GM21737 (cell line): ENCODE measurements around the gene NOL9.
"Not testable (repeated sequence)": the region's sequence is repeated elsewhere in the genome, so short reads cannot be mapped to it uniquely, and the experiment has no call there.

Experiments used
- ATAC-seq: cut with Tn5 transposase; IDR thresholded peaks from one replicate; pipeline ENCODE4 v1.9.1; 2021; ENCODE audit warnings: mild to moderate bottlenecking, moderate library complexity; ENCODE audit not compliant: unreplicated experiment

The NOL9 gene

DNA sequence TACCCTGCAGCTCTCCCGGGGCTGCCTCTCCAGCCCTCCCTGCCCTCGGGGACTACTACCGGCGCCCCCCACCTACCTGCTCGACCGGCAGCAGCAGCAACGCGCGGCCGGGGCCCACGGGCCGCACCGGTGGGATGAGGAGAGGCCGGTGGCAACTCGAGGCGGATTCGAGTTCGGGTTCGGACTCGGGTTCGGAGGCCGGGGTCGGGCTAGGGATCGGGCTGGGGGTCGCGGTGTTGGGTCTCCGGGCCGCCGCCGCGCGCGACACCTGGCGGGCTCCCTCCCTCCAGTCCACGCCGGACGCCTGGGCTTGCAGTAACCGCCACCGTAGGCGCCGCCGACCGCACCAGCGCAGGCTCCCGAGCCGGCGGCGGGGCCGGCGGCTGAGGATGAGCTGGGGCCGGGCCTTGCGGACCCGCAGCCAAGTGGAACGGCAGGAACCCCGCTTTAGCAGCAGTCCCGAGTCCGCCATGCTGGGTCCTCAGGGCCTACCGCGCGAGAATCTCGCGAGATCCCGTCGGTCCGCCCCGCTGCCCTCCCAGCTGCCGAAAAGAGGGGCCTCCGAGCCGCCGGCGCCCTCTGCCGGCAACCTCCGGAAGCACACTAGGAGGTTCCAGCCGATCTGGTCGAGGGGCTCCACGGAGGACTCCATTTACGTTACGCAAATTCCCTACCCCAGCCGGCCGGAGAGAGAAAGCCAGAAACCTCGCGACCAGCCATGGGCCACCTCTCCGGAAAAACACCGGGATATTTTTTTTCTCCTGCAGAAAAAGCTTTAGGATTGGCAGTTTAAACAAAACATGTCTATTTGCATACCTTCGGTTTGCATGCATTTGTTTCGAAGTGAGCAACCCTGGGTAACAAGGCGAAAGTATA is at the start of gene NOL9:
Gene NOL9, minus strand, starts transcription at position 483 of the 876 bp plus-strand sequence. Its CDS starts 11 bp downstream, at position 472.
- ATAC-seq, result peak; percentile 87

DNA sequence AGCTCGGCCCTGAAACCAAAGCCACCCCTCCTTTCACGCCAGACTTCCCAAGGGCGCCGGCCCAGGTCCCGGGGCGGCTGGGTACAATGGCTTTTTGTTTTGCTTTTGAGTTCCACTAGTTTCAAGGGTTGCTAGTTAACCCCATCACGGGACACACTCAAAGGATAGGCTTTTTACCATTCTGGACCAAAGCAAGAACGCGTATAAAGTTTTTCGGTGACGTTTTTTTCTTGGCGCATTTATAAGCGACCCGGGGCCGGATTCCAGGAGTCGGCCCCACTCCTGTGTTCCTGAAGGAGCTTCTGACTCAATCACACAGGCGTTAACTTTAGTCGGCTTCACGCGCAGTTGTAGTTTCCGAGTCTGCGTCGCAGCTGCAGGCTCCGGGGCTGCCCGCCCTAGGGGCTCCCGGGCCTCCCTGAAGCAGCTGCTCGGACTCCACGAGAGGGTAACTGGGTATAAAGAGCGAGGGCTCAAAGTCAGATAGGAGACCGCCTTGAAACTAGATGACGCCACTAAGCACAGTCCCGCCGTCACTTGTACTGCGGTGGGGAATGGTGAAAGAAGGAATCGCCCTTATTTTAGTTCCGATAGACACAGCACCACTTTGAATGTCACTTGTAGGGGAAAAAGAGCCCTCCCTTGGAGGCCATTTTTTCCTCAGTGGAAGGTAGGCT is 49.1 kb upstream of the NOL9 start:
- ATAC-seq, result peak; percentile 14

DNA sequence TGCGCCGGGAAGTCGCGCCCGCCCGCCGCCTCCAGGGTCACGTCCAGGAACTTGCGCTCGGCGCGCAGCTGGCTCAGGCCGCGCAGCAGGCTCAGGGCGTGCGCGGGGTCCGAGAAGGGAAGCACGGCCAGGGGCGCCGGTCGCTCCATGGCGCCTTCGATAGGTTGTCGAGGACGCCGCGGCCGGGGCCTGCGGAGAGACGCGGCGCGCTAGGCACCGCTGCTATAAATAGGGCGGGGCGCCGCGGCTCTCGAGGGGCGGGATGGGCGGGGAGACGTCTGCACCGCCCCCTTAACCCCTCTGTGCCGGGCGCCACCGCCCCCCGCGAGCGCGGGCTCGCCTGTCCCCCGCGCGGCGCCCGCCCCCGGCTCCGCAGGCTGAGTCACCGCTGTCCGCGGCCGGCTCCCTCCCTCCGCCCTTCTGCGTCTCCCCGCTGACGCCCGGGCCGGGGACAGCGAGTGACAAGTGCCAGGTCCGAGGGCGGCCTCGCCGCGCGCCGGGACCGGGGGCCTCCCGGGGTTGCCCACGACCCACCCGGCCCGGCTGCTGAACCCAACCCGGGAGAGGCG is 48.4 kb upstream of the NOL9 start, which contains the start of gene KLHL21:
Gene KLHL21, minus strand, starts transcription at position 201 of the 569 bp plus-strand sequence. Its CDS starts 52 bp downstream, at position 149.
- ATAC-seq, result peak; percentile 45

DNA sequence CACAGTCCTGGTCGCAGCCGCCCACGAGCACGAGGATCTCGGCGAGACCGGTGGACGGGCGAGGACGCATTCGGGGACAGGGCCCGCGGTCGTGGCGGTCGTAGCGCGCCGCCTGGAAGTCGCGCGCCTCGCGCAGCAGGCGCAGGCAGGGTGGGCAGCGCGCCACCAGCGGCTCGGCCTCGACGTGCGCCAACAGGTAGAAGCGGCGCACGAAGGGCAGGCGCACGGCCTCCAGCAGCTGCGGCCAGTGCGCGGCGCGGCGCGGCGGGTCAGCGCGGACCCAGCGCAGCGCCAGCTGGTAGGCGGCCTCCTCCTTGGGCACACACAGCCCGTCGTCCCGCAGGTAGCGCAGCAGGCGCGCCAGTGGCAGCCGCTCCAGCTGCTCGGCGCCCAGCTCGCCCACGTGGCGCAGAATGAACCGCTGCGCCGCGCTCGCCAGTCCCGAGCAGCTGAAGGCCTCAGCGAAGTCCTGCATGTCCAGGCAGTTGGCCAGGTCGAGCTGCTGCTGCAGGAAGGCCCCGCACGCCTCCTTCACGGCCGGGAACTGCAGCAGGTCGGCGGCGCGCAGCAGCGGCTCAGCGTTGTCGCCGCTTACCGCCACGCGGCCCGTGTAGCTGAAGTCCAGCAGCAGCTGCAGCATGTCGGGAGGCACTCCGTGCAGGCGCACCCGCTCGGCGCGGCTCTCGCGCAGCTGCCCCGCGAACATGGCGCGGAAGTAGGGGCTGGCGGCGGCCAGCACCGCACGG is 47.8 kb upstream of the NOL9 start:
- peak; percentile 26 for ATAC-seq

DNA sequence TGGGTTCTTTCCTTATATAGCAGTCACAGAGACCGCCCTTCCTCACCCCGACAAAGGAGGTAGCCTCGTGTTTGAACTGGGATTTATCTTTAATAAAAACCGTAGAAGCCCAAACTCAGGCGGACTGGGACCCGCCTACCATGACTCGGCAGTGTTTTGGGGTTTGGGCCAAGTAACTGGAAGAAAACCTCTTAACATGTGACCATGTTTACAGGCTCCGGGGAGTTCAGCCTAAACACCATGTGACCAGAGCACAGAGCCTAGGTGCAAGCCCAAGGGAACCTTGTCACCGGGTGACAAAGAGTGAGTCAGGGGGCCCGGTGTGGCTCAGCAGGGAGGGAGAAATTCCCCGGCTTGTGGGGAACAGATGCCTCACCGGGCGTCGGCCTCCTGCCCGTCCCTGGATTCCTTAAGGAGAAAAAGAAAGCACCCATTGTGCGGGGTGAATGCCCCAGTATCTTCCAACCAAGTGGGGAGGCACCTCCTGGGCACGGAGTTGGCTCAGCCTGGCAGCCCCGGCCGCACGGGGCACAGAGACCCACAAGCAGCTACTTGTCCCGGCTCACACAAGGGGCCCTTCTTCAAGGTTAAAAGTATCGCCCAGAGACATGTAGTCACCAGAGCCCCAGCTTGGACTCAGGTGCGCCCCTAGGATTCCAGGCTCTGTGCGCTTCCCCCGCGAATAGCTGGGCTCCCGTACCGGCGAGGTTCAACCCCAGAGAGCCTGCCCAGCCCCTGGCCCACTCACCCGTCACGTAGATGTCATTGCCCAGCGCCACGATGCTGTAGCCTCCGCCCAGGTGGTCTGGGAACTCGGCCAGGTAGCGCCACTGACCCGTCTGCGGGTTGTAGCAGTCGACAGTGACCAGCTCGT is 47.0 kb upstream of the NOL9 start:
- peak; percentile 33 for ATAC-seq

DNA sequence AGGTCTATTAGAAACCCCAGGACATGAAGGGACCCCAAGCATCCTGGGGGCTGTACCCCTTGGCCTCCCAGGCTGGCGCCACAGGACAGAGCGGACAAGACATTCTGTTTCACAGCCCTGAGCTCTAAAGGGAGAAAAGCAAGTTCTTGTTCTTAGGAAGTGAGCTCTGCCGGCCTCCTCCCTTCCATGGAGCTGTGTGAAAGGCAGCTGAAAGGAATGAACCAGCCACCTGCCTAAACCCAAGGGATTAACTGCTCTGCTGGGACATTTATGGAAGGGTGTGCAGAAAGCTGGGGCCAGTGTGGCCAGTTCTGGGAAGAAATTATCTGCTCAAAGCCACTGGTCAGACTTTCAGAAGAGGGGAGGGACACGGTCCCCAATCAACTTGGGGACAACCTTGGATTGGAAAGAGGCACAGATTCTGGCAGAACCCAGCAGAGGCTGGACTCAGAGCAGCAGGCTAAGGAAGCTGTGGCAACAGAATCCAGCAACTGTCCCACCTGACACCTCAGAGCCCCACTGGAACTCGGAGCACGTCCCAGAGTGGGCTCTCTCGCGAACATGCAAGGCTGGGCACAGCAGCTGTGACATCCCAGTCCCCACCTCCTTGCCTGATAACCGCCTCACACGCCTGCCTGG is 46.2 kb upstream of the NOL9 start:
- no peak for ATAC-seq

DNA sequence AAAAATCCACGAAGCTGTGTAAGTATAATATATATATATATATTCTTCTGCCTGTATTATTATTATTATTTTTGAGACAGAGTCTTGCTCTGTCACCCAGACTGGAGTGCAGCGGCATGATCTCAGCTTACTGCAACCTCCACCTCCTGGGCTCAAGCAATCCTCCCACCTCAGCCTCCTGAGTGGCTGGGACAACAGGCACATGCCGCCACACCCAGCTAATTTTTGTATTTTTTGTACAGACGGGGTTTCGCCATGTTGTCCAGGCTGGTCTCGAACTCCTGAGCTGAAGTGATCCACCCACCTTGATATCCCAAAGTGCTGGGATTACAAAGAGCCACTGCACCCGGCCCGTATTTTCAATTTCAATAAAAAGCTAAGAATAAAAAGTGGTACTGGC is 45.7 kb upstream of the NOL9 start:
- not testable (repeated sequence) for ATAC-seq

DNA sequence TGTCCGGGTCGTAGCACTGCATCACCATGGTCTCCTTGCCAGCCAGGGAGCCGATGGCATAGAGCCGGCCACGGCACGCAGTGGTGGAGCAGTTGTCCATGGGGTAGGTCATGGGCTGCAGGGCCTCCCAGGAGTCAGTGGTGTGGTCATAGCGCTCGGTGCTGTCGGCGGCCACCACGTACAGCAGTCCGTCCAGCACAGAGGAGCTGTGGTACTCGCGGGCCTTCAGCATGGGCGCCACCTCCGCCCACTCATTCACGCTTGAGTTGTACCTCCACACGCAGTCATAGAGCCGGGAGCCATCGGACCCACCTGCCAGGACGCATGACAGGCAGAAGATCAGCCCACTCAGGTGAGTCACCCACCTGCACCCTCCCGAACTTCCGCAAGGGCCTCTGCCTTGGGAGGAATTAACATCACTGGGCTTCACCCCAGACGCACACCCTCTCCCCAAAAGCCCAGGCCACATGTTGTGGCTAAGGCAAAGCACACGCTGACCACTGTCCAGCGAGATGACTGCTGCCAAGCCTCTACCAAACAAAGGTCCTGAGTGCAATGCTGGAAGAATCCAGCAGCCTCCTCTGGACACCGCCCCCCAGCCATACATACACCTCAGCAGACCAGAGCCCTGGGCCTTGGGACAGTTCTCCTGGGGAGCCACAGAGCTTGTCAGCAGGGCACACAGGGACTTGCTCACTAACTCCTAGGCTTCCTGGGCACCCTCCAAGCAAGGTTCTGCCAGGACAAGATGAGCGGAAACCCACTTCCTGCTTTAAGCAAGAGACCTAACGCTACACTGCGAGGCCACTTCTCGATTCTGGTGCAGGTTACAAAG is 45.0 kb upstream of the NOL9 start:
- no peak for ATAC-seq

DNA sequence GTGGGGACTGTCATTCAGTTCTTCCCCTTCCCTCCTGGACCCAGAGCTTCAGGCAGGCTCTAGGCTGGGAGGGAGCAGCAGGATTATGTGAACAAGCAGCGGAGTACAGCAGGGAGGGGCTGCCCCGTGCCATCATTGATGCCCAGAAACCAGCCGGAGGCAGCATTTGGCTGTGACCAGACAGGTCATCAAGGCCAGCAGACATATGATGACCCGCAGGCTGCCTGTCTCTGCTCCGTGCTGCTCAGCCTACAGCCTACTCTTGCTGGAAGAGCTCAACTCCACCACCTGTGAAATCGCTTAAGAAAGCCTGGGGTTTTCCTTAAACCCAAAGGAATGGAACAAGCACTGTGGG is 43.4 kb upstream of the NOL9 start:
- ATAC-seq, result no peak

DNA sequence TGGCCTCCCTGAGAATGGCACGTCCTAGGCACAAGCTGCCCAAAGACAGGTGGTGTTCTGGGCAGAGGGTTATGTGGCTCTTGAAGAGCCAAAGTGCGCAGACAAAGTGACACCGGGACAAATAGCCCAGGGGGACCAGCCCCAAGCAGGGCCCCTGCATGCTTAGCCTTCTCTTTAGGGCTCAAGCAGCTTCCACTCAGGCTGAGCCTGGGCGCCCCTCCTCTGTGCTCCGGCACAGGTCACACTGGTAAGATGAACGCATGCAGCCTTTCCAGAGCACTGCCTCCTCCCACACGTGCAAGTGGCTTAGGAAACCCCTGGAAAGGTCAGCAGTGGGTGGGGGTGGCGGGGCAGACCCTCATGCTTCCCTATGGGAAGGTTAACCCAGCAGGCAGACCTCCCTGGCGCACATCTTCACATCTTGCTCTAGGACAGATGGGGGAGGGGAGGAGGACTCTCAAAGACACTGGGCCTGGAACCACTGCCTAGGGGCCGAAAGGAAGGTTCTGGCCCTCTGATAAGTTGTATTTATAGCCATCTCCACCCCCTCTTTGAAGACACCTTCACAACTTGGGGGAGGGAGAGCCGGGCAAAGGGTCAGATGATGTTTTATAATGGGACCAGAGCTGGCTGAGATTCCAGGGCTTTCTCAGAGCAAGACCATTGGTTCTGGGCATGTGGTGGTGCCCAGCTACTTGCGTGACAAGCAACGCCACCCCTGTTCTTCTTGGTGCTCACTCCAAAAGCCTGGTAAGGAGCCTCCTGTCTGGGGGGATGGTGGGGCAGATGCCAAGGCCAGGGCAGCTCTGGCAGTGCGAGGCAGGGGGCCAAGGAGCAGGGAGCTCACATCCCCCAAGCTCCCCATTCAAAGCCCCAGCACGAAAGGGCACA is 42.8 kb upstream of the NOL9 start:
- no peak for ATAC-seq

DNA sequence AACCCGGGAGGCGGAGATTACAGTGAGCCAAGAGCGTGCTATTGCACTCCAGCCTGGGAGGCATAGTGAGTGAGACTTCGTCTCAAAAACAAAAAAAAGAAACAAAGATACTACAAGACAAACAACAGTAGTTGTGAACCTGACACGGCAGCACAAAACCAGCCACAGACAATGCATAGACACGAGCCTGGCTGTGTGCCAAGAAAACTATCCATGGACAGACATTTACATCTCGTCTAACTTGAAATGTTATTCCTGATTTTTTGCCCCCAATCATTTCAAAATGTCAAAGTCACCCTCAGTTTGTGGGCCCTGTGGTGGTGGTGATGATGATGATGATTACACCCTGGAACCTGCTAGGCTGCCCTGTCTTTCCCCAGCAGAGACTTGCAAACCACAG is 42.0 kb upstream of the NOL9 start:
- ATAC-seq, result no peak

DNA sequence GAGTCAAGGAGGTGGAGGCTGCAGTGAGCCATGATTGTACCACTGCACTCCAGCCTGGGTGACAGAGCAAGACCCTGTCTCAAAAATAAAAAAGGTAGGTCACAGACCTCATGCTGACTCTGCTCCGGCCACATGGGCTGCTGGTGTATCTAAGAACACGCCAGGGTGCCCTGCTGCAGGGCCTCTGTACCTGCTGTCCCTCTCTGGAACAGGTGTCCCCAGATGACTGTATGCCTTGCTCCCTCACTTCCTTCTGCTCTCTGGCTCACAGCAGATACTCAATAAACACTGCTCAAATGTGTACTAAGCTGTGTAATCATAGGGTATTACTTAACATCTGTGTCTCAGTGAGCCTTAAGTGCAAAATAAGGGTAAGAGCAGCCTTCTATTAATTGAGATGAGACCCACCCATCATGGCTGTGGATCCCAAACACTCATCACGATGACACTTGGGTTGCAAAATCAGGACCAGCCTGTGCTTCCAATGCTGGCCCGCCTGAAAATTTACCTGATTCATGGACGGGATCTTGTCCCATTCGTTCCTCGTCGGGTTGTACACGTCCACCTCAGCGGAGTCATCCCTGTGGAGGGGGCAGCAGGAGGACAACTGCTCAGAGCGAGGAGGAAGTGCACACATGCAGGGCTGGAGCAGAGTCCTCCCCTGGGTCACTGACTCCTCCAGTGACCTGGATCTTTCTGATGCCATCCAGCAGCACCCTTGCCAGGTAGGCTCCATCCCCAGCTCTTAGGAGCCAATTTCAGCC is 40.8 kb upstream of the NOL9 start:
- no peak for ATAC-seq

DNA sequence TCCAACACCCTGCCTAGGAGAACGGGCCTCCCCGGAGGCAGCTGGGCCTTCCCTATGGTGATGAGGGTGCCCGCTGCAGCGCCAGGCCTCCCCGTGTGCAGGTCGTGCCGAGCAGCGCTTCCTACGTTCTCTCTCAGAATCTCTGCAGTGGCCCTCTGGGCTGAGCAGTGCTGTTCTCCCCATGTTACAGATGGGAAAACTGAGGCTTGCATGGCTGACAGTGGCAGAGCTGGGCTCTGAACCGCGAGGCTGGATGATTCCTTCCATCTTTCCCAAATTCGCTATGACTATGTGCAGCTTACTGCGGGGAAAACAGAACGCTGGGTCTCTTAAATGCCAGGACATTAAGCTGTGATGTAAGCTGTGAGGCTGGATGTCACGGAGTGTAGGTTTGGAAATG is 39.5 kb upstream of the NOL9 start:
- no peak for ATAC-seq

DNA sequence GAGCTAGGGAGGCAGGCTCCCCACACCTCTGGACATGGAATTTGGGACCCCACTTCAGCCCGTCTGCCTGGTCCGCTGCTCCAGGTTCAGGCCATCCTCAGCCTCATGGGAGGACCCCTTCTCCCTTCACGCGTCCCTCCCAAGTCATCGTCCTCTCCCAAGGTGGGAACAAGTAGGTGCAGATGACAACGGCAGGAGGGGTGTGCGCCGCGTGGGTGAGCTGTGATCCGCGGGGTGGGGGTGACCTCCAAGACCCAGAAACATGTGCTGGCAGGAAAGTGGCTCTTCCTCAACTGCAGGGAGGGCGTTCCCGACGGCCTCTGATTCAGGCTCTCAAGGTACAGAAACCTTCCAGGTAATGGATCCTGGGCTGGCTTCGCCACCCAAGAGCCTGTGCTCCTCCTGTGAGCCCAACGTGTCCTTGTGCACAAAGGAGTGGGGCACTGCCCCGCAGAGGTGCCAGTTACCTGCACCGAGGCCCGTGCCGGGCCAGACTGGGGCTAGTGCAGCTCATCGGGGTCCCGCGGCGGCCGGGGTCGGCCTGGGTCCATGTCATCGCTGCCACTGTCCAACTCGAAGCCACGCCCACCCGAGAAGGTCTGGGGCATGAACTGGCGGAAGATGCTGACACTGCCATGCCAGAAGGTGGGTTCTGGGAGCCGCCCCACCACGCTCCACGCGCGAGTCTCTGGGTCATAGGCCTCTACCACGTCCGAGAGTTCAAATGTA is 38.7 kb upstream of the NOL9 start:
- no peak for ATAC-seq

DNA sequence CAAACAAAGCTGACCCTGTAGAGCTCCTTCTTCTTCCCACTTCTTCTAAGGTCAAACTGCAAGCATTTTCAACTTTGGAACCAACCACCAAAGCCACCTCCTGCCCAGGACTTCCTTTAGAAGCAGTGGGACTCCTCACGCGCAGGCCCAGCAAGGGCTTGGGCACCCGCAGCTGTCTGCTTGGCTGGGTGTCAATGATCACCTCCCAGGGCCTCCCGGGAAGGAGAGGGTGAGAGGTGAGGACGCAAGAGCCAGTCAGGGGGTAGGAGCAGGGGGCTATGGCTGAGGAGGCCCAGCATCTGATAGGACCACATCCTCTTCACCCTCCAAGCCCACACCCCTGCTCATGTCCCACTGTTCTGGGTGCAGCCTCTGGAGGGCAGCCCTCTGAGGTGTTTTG is 38.1 kb upstream of the NOL9 start:
- ATAC-seq, result no peak

DNA sequence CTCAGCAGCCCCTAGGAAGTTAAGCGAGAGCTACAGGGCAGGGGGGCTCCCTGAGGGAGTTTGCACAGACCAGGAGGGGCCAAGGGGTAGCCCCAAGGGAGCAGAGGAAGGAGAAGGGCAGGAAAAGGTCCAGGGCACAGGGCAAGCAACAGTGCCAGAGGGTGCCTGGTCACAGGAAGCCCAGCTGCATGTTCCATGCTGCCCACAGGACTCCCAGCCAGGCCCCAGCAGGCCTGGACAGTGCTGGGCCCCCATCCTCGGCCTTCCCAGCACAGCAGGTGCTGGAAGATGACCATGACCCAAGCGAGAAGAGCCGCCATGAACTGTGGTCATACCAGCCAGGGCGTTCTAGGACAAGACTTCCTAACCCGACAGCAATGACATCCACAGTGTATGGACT is 37.3 kb upstream of the NOL9 start:
- ATAC-seq, result no peak
